ENCODE results near the gene CDS2. TPM values are rescaled to one million over a fixed set of nuclear protein-coding genes. Genes with fewer than 3 reads are reported as not detected.

The CDS2 gene
- total RNA-seq, 1 experiment from 2014 or later = 37.5 TPM

- no peak overlapping the region for H3K27ac ChIP-seq (ENCODE audit: low read depth, low read length)
- H3K79me2 ChIP-seq (ENCODE audit: insufficient read depth, low read length) = no peaks in the 10 kb centered on the region
- H3K9ac ChIP-seq (ENCODE audit: low read length) = no peak overlapping the region
- intact Hi-C loops (cut with micrococcal nuclease) = no loop called here
- H4K20me1 ChIP-seq (ENCODE audit: insufficient read depth) = no peaks in the 10 kb centered on the region
- no peak overlapping the region for H3K4me3 ChIP-seq (replicated peaks in 1 of 2; ENCODE audit: low read depth in 1 of 2, low read length in 2 of 2)
- peaks cover 16 to 27% of the 10 kb centered on the region in 2 experiments for H3K4me1 ChIP-seq (ENCODE audit: control insufficient read depth in 1 of 2, insufficient read depth in 2 of 2, low read length in 2 of 2)
- ChIA-PET POLR2A (no interaction called here), CTCF (no interaction called here), RAD21 (ENCODE audit: low non-redundant PET in 1 of 2, low total read pairs in 2 of 2, uncharacterized antibody in 2 of 2, unreplicated experiment in 2 of 2) (no interaction called here)
- H3K9me2 ChIP-seq (ENCODE audit: insufficient read depth) = no peaks in the 10 kb centered on the region
- H3K9me3 ChIP-seq (ENCODE audit: control insufficient read depth in 1 of 2, insufficient read depth in 1 of 2, low read depth in 1 of 2, low read length in 2 of 2) = no peaks in the 10 kb centered on the region
- no peak for DNase-seq (ENCODE audit: low read depth, low spot score)
- no peak overlapping the region for H2AFZ ChIP-seq (ENCODE audit: low read depth, low read length, poor library complexity, severe bottlenecking)
- H3K4me2 ChIP-seq (ENCODE audit: low read length) = peak overlapping the region; percentile 30
- no peaks in the 10 kb centered on the region for H3K36me3 ChIP-seq (ENCODE audit: control insufficient read depth in 1 of 2, insufficient read depth in 2 of 2, low read length in 2 of 2)
- TF ChIP-seq, protein P1, sequence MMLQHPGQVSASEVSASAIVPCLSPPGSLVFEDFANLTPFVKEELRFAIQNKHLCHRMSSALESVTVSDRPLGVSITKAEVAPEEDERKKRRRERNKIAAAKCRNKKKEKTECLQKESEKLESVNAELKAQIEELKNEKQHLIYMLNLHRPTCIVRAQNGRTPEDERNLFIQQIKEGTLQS (IDR thresholded peaks at IDR 0.05) = no peak
- TF ChIP-seq ZNF274 (IDR thresholded peaks at IDR 0.05; ENCODE audit: low read depth, low read length) = no peak
- TF ChIP-seq ELF1 (IDR thresholded peaks at IDR 0.05; ENCODE audit: borderline replicate concordance, low read depth) = no peak
- no peak for TF ChIP-seq EZH2phosphoT487 (IDR thresholded peaks at IDR 0.05; ENCODE audit: borderline replicate concordance)
- no peak for TF ChIP-seq SP1 (IDR thresholded peaks at IDR 0.05; ENCODE audit: low read depth)
- TF ChIP-seq CEBPB (IDR thresholded peaks at IDR 0.05; ENCODE audit: low read depth) = no peak
- TF ChIP-seq ZFX (IDR thresholded peaks at IDR 0.05) = no peak
- no peak for TF ChIP-seq POLR2A (IDR thresholded peaks at IDR 0.05; ENCODE audit: borderline replicate concordance, extremely low read depth, insufficient read depth, insufficient read length)
- TF ChIP-seq, protein P2, sequence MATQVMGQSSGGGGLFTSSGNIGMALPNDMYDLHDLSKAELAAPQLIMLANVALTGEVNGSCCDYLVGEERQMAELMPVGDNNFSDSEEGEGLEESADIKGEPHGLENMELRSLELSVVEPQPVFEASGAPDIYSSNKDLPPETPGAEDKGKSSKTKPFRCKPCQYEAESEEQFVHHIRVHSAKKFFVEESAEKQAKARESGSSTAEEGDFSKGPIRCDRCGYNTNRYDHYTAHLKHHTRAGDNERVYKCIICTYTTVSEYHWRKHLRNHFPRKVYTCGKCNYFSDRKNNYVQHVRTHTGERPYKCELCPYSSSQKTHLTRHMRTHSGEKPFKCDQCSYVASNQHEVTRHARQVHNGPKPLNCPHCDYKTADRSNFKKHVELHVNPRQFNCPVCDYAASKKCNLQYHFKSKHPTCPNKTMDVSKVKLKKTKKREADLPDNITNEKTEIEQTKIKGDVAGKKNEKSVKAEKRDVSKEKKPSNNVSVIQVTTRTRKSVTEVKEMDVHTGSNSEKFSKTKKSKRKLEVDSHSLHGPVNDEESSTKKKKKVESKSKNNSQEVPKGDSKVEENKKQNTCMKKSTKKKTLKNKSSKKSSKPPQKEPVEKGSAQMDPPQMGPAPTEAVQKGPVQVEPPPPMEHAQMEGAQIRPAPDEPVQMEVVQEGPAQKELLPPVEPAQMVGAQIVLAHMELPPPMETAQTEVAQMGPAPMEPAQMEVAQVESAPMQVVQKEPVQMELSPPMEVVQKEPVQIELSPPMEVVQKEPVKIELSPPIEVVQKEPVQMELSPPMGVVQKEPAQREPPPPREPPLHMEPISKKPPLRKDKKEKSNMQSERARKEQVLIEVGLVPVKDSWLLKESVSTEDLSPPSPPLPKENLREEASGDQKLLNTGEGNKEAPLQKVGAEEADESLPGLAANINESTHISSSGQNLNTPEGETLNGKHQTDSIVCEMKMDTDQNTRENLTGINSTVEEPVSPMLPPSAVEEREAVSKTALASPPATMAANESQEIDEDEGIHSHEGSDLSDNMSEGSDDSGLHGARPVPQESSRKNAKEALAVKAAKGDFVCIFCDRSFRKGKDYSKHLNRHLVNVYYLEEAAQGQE (IDR thresholded peaks at IDR 0.05; ENCODE audit: low read depth) = no peak
- TF ChIP-seq FOSL1 (IDR thresholded peaks at IDR 0.05; ENCODE audit: low read depth) = no peak
- no peak for TF ChIP-seq ZBTB33 (IDR thresholded peaks at IDR 0.05; ENCODE audit: extremely low read depth, insufficient replicate concordance, low read length)
- no peak for TF ChIP-seq JUND (IDR thresholded peaks at IDR 0.05)
- TF ChIP-seq MAX (IDR thresholded peaks at IDR 0.05) = no peak
- TF ChIP-seq CBX3 (IDR thresholded peaks at IDR 0.05; ENCODE audit: low read depth) = no peak
- BruUV-seq (replicated peaks) = no TSS peak
- ATAC-seq = no peak
- H3K27me3 ChIP-seq (ENCODE audit: insufficient read depth, low read length) = no peaks in the 10 kb centered on the region
These were observed 48.9 kb upstream of the CDS2 start for GRCh38 chr20:5077761-5078387.
